Activated gamma-delta T cell treated with anti-CD3 and anti-CD28 coated beads, Interleukin-2, amount 50 U/mL, for 16 hours (primary cell): ENCODE results near the gene CYB561D1.

Experiments used
- DNase-seq: peaks from one replicate; pipeline ENCODE4 v3.0.0-alpha.2; 2020; ENCODE audit warnings: low read depth

CYB561D1 gene

DNA sequence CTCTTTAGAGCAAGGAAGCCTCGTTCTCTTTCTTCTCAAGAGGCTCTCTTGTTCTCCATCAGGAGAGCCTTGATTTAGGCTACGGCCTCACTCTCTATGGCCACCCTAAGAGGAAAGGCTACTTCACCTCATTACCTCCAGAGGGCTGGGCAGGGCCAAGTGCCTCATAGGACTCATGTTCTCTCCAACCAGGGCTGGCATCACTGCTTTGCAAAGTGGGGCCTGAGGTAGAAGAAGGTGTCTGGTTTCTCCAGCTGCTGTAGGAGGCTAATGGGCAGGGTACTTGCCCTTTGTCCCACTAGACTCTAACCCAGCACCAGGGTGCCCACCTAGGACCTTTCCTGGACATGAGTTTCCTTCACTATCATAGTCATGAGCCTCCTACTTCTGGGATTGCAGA, 12.2 kb upstream of the CYB561D1 start:
- DNase-seq, result no peak

DNA sequence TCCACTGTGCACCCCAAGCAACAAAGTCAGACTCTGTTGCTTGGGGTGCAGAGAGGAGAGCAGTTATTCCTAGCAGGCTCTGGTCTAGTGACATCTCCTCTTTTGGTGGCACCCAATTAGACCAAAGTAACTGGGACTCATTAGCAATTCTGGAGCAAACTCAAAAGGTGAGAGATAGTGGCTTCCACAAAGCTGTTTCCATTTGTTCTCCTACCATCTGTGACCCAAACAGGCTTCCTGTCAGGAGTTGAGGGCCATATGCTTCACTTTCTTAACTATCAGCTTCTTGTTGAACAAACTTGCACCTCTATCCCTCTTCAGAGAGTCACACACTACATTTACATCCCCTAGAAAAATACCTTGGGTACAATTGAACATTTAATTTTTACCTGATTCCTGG, 11.7 kb upstream of the CYB561D1 start:
- no peak for DNase-seq

DNA sequence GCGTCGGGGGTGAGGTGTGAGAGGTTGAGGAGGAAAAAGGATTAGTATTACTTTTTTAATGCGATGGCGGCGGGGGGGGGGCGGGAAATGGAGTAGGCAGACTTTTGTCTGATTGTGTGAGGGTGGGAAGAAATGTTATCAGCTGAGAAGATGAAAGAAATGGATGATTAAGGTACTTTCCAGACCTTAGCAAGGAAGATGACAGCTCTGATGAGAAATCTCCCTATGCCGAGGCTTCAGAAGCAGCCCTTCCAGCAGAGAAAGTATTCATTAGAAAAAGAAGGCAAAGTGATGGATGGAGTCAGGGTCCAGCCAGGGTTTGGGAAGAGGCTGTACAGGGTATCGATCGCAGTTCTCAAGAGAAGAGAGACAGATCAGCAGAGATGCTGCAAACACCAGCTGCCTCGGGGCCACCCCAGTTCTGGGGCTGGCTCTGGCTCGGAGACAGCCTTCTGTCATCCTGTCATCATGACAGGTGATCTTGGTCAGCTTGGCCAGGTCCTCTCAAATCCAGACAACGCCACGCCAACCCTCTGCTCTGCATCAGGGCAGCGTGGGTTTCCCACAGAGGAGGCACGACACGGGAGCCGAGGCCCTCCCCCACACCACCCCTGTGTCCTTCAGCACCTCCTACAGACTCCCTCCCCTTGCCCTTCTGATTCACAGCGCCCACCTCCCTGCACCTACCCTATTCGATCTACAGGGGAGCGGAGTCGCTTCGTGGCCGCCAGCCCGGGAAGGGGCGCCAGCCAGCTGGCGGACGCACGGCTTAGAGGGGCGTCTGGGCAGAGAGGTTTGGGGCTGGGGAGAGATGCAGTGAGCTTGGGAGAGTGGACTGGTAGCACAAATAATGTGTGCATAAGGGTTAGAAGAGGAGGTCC, 10.9 kb upstream of the CYB561D1 start:
- peak; percentile 29 for DNase-seq

DNA sequence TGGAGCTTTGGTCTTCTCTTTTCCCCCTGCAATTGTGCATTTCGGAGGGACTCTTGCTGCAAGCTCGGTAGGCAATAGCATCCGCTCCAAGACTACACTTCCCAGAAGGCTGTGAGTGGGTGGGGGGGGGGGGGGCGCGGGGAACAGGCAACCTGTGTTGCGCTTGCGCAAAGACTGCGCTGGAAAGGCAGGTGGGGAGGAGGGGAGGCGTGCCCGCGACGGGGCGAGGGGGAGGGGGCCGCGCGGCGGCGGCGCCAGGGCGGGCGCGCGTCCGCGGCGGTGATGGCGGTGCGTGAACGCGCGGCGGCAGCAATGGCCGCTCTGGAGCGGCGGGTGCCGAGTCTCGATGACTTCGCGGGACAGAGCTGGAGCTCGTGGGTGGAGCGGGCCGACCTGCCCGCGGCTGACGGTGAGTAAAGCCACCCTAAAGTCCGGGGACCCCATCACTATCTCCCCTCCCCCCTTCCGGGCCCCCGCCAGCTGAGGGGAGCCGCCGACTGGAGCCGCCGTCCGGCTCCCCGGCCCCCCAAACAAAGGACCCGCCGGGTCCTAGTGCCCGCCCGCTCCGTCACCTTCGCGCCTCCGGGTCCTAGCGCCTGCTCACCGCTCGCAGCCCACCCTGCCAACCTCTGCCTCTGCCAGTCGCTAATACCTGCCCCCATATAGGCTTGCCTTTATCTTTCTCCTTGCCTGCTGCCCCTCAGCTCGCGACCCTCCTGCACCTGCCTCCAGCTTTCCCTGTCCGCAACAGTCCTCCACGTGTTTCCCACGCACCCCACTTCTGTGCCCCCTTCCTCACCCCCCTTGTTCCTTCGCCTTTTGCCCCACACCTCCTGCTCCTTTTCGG, 10.0 kb upstream of the CYB561D1 start, which contains the start of gene ATXN7L2:
Gene ATXN7L2 (plus strand): TSS at position 234 of the 847 bp plus-strand sequence. CDS start 49 bp downstream, at position 283.
- peak; percentile 87 for DNase-seq

DNA sequence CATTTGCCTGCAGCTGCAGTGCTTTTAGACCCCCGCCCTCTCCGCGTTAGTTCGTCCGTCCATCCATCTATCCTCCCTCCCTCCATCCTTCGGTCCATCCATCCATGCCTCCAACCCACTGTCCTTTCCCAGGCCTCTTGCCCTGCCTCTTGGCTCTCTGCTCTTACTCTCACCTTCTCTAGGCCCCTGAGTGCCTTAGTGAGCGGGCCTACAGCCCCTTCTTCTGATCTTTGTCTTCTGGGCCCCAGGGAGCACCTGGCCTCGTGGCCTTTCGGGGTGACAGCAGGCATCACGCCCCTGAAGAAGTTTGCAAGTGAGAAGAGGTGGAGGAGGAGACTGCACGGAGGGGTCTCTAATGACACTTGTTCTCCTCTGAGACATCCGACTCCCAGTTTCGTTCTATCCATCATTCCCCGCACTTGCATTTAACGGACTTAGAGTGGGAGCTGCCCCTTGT, 9.3 kb upstream of the CYB561D1 start:
- DNase-seq, result no peak

DNA sequence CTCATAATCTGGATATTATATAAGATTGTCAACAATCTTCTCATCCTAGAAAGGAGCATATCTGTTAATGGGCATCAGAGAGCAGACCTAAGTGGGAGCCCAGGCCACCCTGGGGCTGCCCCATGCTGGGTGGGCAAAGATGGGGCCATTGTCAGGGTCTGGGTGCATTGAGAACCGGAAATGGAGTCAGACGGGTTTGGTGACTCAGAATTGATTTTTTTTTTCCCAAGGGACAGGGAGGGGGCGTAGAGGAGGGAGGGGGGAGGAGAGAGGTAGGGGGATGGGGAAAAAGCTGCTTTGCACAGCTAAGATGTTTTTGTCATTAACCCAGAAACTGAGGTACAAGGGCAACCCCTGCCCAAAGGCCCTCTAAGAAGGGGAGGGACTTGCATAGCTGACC, 8.9 kb upstream of the CYB561D1 start:
- no peak for DNase-seq

DNA sequence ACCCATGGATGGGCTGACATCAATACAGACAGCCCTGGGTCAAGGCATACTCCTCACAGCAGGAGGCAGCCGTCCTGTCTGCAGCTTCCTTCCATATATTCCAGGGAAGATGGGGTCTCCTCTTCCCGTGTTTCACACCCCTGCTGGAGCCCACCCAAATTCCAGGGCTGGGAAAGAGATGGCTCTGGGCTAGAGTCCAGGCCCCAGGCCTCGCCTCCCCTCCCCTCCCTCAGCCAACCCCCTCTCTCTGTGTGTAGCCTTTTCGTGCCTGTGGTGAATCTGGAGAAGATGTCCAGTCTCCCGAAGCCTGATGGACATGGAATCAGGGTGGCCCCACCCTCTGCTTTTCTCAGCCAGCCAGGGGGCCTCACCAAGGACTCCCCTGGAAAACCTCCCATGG, 6.6 kb upstream of the CYB561D1 start:
- DNase-seq, result no peak

DNA sequence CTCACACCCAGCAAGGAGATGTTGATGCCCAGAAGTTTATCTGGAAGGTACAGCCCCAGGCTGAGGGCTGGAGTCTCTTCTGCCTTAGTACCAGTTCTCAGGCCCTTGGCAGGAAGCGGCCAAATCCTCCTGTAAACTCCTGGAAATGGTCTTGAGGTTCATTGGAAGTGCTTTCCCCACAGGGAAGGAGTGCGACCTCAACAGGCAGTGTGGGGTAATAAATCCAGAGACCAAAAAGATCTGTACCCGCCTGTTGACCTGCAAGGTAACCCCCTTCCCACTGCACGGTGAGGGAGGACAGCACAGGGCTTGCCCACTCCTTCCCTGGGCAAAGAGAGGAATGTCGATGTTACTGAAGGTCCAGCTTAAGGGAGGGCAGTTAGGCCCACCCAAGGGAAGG, 5.7 kb upstream of the CYB561D1 start:
- no peak for DNase-seq

- no peak for DNase-seq
These were observed 5.2 kb upstream of the CYB561D1 start for GRCh38 chr1:109488696-109489095.

- peak; percentile 70 for DNase-seq
These were observed 3.6 kb upstream of the CYB561D1 start for GRCh38 chr1:109490029-109490933.

DNA sequence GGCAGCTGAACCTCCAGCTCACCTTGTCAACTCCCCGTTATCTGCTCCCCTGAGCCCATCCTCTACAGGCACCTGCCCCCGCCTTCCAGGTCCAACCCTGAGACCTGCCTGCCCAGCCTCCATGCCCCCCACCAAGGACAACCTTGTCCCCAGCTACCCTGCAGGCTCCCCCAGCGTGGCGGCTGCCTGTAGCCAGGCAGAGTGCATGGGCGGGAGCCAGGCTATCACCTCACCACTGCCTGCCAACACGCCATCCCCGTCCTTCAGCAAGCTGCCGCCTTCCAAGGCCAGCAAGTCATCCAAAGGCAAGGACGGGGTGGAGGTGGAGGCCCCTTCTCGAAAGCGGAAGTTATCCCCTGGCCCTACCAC, 3.0 kb upstream of the CYB561D1 start:
- DNase-seq, result no peak

- DNase-seq, result no peak
These were observed 2.5 kb upstream of the CYB561D1 start for GRCh38 chr1:109491372-109491771.

DNA sequence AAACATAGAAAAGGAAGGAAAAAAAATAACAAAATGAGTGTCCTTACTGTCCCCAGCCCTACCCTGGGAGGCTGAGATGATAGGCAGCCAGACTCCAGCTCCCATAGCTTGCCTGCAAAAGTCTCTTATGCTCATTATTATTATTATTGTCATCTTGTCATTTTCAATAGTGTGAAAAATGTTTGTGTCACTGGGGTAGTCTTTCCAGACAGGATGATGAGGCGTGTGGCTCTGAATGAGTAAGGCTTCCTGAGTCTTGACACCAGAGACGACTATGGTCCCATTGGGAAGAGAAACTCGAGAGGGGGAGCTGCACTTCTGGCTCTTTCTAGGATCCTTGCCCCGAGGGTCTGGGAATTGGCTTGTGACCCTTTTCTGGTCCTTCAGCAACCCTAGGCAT, 1.1 kb upstream of the CYB561D1 start:
- no peak for DNase-seq

DNA sequence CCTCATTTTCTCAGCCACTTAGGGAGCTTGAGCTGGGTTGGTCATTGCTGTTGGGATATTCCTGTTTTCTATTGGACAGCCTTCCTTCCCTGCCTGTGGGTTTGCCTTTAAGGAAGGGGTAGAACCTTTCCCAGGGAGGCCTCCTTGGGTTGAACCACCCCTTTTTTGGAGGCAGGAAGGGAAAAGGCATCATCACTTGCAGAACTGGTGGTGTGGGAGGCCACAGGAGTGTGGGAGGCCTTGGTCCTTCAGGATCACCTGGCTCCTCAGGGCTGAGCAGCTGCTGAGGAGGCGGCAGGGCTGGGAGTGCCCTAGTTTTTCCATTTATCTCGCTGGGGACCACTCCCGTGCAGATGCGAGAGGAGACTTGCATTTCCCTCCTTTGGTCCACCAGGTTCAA, 667 bp upstream of the CYB561D1 start:
- no peak for DNase-seq

- no peak for DNase-seq
These were observed 1.8 kb downstream of the CYB561D1 start for GRCh38 chr1:109495738-109496137.

GRCh38 chr1:109497449-109498160, 3.7 kb downstream of the CYB561D1 start:
- no peak for DNase-seq

DNA sequence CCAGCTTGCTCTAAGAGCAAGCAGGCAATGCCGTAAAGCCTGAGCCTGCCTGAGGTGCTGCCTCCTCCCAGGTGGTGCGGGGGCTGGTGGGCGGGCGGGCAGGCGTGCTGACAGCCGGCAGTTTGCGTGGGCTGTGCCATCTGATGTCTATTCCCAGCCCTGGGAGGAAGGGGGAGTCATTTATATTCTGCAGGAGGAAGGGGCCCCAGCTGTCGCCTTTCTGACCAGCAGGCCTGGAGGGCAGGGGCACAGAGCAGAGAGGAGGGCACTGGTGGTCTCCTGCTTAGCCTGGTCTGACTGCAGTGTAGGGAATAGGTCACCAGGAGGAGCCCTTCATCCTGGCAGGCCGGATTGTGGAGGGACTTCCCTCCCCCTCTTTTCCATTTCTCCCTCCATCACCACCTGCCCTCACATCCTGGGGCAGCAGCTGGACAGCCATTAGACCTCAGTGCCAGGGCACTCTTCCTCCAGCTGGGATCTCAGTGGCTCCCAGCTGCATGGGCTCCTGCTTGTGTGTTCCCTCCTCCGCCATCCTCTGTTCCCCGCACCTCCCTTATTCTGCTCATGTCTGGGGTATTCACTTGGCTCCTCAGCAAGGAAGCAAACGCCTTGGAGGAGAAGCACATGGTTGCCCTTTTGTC, 4.4 kb downstream of the CYB561D1 start:
- no peak for DNase-seq

DNA sequence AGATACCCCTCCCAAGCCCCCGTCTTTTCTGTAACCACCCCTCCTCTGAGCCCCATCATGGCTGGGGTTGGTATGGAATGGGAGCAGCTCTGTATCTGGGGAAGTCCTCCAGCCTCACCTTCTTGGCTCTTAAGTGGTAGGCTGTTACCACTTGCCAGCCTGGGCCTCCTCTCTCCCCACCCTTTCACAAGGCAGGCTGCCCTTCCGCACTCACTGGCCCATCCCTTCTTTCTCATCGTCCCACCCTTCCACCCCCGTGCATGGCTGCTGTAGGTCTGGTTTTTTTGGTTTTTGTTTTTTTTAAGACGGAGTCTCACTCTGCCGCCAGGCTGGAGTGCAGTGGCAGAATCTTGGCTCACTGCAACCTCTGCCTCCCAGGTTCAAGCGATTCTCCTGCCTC, 5.2 kb downstream of the CYB561D1 start:
- DNase-seq, result no peak

- DNase-seq, result peak; percentile 34
These were observed 6.0 kb downstream of the CYB561D1 start for GRCh38 chr1:109499661-109500536.

DNA sequence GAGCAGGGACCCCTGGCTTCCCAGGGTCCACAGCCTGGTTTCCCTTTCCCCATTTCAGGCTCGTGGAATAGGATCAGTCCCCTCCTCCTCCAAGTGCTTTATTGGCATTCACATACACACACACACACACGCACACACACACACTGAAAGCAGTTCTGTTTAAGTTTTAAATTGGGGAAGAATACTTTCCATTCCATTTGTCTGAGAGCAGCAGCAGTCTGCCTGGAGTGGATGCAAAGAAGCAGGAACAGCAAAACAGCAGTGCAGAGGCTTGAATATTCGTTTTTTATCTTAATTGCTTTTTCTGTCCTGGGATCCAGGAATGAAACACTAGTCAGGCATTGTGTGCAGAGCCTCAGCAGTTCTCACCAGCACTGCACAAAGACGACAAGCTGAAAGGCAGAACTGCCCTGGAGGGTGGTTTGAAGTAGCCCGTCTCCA, 7.1 kb downstream of the CYB561D1 start:
- no peak for DNase-seq
